Activated CD8-positive, alpha-beta memory T cell treated with anti-CD3 and anti-CD28 coated beads for 1 hour (primary cell): ENCODE measurements around the gene POLR3B.
"Not testable (repeated sequence)": the region's sequence is repeated elsewhere in the genome, so short reads cannot be mapped to it uniquely, and the experiment has no call there.

ENCODE experiments used
- DNase-seq, 2 donors: peaks; one replicate each; pipeline ENCODE4 v3.0.0-alpha.2; 2020; ENCODE audit warnings: low read depth in 1 of 2; ENCODE audit errors: extremely low read depth in 1 of 2

Gene POLR3B

DNA sequence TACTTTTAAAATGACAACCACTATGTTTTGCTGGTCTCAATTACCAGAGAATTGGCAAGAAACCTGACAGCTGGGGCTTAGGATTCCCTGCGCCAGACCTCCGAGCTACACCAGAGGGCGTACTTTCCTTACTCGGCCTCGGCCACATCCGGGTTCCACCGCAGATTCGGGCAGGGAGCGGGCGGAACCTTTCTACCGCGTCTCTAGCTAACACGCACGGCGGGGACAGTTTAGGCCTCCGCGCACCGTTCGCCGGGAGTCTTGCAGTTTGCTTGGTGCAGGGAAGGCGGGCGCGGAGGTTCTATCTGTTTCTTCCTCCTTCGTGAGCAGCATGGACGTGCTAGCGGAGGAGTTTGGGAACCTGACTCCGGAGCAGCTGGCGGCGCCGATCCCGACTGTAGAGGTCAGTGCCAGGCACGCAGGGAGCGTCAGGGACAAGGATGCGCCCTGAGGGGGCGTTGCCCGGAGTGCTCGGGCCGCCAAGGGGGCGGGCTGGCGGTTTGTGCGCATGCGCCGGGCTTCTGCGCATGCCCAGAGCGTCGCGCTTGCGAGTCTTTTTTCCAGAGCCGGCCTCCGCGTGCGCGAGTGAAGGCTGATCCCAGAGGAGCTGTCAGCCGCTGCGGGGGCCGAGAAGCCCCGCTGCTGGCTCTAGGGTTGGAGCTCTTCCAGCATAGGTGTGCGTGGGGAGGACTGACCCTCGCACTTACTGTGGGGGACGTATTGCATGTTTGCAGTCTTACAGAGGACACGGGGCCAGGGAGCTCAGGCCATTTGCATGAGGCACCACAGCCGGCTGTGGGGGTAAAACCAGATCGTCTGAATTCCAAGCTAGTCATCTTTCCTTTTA is at the start of gene POLR3B:
Gene POLR3B, plus strand, starts transcription at position 200 of the 847 bp plus-strand sequence. Its CDS starts 132 bp downstream, at position 332.
- DNase-seq, result peak; percentile 91 to 92

DNA sequence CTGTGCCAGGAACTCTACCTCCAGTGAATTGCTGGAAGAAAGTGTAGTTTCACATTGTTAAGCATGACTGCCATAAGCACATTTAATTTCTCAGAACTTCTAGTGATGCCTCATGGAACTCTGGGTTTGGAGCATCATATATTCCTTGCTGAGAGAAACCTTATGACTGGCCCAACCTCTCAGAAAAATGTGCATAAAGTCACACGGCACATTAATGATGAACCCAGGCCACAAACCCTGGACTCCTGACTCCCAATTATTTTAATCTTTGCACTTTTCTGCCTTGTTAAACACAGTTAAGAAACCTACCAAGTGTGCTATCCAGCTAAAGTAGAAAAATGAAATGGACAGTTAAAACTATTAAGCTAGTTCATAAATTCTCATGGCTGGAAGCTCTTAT is 49.4 kb upstream of the POLR3B start:
- no peak for DNase-seq

GRCh38 chr12:106308611-106309010 is 48.9 kb upstream of the POLR3B start:
- no peak for DNase-seq

- DNase-seq, result no peak
Measured at GRCh38 chr12:106309671-106310505, 47.7 kb upstream of the POLR3B start.

GRCh38 chr12:106310687-106311086 is 46.9 kb upstream of the POLR3B start:
- no peak for DNase-seq

DNA sequence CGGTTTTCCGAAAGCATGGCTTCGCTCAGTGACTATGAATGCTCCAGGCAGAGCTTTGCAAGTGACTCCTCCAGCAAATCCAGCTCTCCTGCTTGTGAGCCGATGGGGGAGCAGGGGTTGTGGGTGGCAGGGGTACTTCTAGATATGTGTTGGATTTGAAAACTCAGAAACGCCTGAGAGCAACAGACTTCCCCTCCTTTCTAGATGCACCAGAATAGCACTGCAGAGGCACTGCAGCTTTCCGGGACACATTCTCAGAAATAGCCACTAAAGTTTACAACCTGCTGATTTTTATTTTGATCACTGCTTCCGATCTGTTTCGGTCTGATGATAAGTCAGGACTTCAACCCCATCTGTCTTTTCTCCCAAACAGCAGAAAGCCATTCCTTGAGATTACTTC is 46.4 kb upstream of the POLR3B start:
- DNase-seq, result no peak

- DNase-seq, result not testable (repeated sequence)
Measured at GRCh38 chr12:106313413-106313812, 44.1 kb upstream of the POLR3B start.

DNA sequence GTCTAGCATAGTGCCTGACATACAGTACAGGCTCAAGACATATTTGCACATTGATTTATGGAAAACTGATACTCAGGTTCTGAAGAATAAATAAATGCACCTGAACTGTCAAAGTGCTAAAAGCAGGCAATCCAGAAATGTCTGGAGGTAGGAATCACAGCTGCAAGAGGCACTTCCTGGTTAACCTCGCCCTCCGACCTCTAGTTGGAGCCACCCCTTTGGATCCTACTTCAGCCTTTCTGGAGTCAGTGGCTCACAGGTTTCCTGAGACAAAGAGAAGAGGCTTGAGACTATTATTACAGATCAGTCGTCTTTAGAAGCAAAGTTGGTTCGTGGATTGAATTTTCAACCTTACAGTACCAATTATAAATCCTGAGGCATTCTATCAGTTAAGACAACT is 42.0 kb upstream of the POLR3B start:
- no peak for DNase-seq

DNA sequence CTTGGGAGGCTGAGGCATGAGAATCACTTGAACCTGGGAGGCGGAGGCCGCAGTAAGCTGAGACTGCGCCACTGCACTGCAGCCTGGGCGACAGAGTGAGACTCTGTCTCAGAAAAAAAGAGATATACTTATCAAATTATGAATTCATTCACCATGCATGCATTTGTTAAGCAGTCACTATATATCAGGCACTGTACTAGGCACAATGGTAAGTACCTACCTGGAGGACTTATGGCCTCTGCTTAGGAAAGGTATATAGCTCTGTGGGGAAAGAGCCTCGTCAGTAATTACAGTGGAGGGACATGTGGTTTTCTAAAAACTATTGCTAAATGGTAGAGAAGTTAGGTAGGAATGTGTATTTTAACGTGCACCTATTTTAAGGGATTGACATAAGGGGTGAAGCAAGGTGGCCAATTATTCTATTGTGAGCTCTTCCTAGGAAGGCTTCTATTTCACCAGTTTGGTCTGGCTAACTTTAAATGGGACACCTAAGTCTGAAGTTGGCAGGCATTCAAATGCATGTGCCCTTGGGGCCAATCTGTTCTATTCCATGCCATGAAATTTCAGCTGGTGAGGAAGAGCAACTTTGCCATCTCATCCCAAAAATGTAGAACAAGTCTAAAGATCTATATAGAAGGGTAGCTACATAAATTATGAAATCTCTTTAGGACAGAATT is 40.0 kb upstream of the POLR3B start:
- DNase-seq, result no peak

DNA sequence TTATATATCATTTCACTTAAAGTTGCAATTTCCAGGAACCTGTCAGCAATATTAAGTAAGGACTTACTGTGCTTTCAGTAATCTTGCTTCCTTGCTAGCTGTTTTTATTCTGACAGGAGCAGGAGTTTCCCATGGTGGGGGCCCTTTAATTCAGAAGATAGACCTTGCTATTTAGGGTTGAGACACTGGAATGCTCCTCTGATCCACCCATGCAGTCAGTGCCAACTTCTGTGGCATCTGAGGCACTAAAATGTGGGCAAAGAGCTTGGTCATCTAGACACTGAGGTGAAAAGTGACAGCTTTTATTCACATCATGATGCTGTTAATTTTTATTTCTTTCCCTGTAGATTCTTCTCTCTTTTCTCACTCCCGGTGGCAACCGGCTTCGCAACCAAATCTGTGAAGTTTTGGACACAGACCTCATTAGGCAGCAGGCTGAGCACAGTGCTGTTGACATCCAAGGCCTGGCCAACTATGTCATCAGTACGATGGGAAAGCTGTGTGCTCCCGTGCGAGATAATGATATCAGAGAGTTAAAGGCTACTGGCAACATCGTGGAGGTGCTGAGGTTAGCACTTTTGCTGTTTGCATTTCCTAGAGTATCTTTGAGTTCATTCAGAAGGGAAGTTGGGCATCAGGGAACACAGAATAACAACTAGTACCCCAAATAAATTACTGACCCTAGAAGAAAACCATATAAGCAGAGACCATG is 36.3 kb upstream of the POLR3B start:
- no peak for DNase-seq

DNA sequence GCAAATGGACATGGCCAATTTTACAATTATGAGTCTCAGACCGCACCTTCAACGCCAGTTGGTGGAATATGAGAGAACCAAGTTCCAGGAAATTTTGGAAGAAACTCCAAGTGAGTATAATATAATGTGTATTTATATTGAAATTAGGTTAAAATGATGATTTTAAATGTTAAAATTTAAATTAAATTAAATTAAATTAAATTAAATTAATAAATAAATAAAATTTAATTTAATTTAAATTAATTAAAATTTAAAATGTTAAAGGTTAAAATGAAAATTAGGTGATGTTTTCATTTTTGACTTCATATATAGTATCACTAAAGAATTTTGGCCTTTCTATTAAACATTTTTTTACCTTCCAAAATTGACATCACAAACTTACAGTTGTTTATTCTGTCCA is 34.0 kb upstream of the POLR3B start:
- DNase-seq, result no peak

- no peak for DNase-seq
Measured at GRCh38 chr12:106327309-106327869, 30.2 kb upstream of the POLR3B start.

- no peak for DNase-seq
Measured at GRCh38 chr12:106328735-106329134, 28.8 kb upstream of the POLR3B start.

GRCh38 chr12:106329231-106329982 is 28.1 kb upstream of the POLR3B start:
- DNase-seq, result no peak

DNA sequence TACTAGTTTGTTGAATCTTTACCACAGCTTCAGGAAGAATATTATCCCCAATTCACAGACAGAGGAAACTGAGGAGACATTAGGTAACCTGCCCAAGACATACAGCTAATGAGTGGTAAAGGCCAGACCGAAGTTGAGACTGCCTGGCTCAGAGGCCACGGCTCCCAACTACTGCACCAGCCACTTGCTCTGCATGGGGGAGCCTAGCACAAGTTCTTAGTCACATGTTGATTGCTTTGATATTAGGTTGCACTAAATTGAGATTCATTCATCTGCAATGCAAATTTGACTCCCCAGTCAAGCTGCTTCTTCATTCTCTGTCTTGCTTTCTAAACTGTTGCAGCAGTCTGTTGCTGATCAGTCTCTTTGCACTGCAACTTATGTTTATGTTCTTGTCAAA is 25.9 kb upstream of the POLR3B start:
- no peak for DNase-seq

DNA sequence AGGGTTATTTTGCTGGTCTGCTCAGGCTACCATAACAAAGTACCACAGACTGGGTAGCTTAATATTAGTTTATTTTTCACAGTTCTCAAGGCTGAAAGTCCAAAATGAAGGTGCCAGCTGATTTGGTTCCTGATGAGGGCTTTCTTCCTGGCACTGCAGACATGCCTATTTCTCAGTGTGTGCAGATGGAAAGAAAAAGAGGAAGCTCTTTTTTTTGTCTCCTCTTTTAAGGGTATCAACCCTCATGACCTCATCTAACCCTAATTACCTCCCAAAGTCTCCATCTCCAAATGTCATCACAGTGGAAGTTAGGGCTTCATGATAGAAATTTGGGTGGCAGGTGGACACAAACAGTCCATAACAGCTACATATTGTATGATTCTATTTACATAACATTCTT is 25.0 kb upstream of the POLR3B start:
- DNase-seq, result no peak

- DNase-seq, result no peak
Measured at GRCh38 chr12:106333010-106333409, 24.5 kb upstream of the POLR3B start.

- no peak for DNase-seq
Measured at GRCh38 chr12:106333756-106334155, 23.8 kb upstream of the POLR3B start.

DNA sequence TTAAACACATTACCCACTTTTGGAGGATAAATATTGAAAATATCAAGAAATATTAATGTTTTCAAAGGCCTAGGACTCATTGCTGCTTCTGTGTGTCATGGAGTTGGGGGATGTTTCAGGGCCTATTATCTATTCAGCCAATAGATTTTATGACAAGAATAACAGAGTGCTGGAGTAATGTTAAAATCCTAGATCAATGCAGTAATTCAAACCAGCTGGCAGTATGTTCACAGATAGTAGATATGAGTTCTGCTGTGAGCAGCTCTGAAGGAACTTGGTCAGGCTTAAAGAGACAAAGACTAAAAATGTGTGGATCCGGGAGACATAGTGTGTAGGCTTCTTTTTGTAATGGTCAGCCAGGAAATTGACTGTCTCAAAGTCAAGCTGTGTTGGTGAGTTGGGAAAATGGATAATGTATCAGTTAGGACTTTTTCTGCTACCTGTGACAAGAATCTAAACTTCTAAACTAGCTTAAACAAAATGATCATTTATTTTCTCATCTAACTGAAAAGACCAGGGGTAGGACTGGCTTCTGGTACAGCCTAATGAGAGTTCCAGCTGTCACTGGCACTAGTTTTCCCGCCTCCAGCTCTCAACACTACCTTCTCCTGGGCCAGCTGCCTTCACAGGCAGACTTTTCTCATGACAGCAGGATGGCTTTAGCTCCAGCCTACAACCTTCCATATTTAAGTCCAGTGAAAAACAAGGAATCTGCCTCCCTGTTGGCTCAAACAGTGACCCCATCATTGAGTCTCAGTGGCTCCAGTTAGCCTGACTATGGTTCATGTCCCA is 16.3 kb upstream of the POLR3B start:
- DNase-seq, result no peak
